GM19328 (cell line): ENCODE measurements around the gene MSH4.
"Not testable (repeated sequence)": the region's sequence is repeated elsewhere in the genome, so short reads cannot be mapped to it uniquely, and the experiment has no call there.

Source experiments
- ATAC-seq: cut with Tn5 transposase; IDR thresholded peaks from one replicate; pipeline ENCODE4 v1.9.1; 2021; ENCODE audit warnings: mild to moderate bottlenecking, moderate library complexity; ENCODE audit not compliant: unreplicated experiment

Gene MSH4

DNA sequence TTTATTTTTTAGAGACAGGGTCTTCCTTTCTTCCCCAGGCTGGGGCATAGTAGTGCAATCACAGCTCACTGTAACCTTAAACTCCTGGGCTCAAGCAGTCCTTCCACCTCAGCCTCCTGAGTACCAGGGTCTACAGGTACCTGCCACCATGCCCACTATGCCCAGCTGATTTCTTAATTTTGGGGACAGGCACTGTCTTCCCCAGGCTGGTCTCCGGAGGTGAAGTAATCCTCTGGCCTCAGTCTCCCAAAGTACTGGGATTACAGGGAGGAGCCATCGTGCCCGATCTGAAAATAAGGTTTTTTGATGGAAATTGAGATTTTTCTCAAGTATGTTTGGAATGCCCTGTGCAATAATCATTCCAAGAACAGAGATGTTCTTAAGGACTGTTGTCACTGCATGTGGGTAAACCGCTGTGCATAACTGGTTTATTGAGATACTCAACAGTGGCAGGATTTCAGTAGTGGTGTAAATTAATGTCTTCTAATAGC, 934 bp upstream of the MSH4 start:
- ATAC-seq: no peak

DNA sequence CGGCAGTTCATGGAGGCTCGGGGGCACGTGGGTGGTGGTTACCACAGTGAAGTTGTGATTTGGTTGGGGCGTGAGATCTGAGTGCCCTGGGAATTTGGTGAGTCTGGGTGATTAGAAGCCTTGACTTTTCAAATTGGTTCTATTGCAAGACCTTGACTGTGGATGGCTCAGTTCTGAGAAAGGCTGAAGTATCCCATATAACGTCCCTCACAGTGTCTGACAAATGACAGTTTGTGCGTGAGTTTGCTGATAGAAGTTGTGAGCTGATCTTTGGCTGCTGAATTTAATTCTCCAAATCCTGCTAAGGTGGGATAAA, 549 bp downstream of the MSH4 start:
- ATAC-seq: no peak

DNA sequence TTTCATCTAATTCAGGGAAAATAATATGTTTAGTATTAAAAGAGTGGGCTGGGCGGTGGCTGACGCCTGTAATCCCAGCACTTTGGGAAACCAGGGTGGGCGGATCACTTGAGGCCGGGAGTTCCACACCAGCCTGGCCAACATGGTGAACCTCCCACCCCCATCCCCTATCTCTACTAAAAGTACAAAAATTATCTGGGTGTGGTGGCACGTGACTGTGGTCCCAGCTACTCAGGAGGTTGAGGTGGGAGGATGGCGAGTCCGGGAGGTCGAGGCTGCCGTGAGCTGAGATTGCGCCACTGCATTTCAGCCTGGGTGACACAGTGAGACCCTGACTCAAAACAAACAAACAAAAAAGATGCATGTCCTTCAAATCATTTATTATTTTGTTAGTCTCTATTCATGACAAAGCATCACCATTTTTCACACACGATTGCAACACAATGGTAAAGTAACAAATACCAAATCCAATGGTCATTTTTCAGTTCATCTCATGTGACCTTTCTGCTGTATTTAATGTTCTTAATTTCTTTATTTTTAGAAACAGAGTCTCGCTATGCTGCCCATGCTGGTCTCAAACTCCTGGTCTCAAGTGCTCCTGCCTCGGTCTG, 1.0 kb downstream of the MSH4 start:
- no peak for ATAC-seq

DNA sequence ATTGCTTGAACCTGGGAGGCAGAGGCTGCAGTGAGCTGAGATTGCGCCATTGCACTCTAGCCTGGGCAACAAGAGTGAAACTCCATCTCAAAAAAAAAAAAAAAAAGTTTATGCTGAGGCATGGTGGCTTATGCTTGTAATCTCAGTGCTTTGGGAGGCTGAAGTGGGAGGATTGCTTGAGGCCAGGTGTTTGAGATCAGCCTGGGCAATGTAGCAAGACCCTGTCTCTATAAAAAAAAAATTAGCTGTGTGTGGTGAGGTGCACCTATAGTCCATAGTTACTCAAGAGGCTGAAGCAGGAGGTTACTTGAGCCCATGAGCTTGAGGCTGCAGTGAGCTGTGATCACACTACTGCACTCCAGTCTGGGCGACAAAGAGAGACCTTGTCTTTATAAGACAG, 4.8 kb downstream of the MSH4 start:
- not testable (repeated sequence) for ATAC-seq

DNA sequence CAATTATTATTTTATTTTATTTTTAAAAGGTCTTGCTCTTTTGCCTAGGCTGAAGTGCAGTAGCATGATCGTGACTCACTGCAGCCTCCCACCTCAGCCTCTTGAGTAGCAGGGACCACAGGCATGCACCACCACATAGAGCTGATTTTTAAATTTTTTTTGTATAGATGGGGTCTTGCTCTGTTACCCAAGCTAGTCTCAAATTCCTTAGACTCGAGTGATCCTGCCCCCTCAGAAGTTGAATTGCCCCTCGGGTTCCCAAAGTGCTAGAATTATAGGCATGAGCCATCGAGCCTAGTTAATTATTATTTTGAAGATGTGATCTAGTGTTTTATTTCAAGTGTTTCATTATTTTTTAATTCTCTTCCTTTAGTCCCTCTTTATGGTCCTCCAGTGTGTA, 12.2 kb downstream of the MSH4 start:
- no peak for ATAC-seq

DNA sequence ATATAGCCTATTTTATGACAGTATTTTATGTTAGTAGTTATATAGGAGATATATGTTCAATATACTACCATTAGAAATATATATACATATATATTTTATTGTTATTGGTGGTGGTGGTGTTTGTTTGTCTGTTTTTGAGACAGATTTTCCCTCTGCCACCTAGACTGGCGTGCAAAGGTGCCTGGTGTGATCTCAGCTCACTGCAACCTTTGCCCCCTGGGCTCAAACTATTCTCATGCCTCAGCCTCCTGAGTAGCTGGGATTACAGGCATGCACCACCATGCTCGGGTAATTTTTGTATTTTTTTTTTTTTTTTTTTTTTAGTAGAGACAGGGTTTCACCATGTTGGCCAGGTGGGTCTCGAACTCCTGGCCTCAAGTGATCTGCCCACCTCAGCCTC, 13.4 kb downstream of the MSH4 start:
- ATAC-seq: not testable (repeated sequence)

DNA sequence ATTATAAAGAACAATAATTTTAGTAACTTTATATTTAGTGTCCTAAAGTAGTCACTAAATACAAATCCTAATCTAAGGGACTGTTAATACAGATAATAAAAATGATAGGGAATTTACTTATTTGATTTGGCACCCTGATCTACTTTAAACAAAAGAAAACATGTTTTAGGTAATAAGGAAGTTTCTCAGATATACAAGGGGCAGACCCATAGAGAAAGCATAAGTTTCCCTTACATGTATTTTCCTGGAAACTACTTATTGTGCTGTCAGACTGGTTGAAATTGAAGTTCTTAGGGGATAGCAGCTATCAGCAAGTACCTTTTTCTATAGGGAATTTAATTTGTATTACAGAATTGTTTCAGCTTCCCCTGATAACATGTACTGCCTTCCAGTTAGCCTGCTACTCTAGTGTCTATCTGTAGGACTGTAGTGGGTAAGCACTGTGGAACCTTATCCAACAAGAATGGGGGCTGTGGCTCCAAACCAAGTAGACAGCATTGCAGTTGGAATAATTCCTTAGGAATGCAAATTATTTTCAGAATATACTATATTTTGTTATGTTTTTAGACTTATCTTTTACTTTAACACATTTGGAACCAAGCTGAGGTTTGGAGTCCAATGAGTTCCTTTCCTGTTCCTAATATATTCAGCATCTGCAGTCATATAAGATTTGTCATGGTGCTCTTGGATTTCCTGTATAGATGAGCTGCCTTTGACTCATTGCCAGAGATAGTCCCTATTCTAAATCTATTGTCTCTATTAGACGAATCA, 14.7 kb downstream of the MSH4 start:
- ATAC-seq: no peak

DNA sequence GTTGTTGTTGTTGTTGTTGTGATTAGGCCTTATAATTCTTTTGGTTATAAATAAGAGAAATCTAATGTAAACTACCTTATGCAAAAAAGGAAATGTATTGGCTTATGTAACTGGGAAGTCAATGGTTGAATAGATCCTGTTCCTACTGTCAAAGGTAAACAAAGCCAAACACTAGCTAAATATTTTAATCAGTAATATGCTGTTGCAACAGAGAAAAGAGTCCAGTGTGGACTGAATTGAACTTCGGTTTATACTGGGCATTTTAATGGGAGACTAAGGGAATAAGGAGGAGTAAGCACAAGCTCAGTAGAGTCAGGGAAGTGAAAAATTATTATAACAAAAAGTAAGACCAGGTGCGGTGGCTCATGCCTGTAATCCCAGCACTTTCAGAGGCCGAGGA, 15.4 kb downstream of the MSH4 start:
- ATAC-seq: no peak

DNA sequence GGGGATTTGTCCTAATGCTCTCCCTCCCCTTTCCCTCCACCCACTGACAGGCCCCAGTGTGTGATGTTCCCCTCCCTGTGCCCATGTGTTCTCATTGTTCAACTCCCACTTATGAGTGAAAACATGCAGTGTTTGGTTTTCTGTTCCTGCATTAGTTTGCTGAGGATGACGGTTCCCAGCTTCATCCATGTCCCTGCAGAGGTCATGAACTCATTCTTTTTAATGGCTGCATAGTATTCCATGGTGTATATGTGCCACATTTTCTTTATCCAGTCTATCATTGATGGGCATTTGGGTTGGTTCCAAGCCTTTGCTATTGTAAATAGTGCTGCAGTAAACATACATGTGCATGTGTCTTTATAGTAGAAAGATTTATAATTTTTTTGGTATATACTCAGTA, 26.9 kb downstream of the MSH4 start:
- ATAC-seq: not testable (repeated sequence)

DNA sequence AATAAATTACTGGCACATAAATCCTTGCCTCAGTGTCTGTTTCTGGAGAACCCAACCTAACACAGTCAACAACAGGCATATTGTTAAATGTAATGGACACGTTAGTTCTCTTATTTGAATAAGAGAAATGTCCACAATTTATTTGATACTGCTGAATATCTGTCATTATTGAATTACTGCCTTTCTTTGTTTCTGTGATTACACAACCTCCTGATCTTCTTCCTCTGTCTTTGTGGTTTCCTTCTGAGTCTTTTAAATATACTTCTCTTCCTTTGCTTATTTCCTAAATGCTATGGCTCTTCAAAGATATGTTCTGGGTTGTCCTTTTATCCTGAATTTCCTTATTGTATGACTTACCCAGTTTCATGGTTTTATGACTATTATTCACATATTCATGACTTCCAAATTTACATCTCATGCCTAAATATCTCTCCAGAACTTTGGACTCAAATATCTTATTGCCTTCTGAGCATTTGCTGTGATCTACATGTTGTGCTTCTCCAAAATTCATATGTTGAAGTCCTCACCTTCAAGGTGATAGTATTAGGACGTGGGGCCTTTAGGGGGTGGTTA, 39.9 kb downstream of the MSH4 start:
- ATAC-seq: no peak

DNA sequence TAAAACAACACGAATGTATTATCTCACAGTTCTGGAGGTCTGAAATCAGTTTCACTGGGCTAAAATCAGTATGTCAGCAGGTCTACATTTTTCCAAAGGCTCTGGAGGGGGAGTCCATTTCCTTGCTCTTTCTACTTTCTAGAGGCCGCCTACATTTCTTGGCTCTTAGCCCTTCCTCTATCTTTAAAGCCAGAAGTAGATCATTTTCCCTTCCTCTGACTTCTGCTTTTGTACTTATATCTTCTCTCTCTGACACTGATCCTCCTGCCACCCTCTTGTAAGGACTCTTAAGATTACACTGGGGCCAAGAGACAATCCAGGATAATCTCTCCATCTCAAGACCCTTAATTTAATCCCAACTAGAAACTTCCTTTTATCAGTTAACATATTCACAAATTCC, 41.4 kb downstream of the MSH4 start:
- no peak for ATAC-seq

DNA sequence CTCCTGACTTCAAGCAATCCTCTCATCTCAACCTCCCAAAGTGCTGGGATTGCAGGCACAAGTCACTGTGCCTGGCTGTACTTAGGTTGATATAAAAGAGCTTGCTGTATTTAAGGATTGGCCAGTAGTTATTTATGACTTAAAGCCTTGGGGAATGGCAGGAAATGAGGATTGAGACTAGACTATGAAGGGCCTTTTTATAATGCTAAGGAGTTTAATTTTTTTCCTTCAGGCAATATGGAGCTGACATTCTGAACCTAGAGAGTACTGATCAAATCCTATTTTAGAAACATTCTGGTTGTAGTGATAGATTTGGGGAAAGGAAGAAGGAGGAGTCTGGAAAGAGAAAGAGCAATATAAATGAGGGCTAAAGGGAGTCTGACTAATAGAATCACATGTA, 44.7 kb downstream of the MSH4 start:
- ATAC-seq: no peak

DNA sequence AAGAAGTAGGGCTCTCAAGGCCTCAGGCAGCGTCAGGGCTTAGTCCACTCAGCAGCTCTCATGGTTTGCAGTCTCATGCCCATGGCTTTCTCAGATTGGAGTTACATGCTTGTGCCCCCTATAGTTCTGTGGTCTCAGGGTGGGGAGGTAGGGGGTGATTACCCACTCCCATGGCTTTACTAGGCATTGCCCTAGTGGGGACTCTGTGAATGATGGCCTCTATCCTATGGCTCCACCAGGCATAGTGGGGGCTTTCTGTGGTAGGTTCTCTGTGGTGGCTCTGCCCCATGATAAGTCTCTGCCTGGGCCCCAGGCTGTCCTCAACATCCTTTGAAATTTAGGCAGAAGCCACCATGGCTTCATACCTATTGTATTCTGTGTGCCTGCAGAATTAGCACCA, 48.9 kb downstream of the MSH4 start:
- no peak for ATAC-seq

DNA sequence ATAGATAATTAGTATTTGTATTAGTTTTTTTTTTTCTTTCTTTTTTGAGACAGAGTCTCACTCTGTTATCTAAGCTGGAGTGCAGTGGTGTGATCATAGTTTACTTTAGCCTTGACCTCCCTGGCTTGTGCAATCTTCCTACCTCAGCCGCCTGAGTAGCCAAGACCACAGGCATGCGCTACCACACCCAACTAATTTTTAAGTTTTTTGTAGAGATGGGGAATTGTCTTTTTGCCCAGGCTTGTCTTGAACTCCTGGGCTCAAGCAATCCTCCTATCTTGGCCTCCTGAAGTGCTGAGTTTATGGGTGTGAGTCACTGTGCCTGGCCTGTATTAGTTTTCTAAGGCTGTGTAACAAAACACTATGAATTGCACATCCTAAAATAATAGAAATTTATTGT, 58.3 kb downstream of the MSH4 start:
- ATAC-seq: no peak

DNA sequence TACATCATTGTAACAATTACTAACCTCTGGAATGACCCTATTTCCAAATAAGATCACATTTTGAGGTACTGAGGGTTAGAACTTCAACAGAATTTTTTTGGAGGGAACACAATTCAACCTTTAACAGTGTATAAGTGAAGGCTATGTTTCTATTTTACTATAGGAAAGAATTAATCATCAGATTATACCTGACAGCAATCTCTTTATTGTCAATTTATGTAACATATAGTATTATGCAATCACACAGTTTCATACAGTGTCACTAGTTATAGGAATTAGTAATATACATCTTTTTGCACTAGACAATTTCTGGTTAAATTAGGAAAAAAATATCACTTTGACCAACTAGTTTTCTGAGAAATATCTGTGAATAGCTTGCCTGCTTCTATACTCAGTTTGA, 59.1 kb downstream of the MSH4 start:
- ATAC-seq: no peak

DNA sequence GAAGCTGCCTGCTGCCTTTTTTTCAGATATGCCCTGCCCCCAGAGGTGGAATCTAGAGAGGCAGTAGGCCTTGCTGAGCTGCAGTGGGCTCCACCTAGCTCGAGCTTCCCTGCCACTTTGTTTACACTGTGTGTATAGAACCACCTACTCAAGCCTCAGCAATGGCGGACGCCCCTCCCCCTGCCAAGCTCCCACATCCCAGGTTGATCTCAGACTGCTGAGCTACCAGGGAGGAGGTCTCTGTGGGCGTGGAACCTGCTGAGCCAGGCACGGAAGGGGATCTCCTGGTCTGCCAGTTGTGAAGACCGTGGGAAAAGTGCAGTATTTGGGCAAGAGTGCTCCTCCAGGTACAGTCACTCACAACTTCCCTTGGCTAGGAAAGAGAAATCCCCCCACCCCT, 65.1 kb downstream of the MSH4 start:
- ATAC-seq: no peak

DNA sequence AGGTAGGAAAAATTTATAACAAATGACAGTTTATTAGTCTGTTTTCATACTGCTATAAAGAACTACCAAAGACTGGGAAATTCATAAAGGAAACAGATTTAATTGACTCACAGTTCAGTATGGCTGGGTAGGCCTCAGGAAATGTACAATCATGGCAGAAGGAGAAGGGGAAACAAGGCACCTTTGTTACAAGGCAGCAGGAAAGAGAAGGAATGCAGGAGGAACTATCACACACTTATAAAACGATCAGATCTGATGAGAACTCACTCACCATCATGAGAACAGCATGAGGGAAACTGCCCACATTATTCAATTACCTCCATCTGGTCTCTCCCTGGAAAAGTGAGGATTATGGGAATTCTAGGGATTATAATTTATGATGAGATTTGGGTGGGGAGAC, 74.3 kb downstream of the MSH4 start:
- no peak for ATAC-seq

DNA sequence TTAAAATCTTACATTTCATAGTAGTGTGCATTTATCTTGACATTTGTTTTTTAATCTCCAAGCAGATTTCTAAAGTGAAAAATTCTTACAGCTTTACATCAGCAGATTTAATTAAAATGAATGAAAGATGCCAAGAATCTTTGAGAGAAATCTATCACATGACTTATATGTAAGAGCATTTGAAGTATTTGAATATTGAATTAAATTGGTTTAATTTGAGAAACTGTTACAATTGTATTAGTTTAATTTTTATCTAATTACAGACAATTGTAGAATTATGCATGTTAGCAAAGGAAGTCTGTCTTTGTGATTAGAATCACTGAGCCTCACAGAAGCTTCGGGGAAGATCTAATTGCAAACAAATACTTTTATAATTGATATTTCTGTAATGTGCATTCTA, 83.3 kb downstream of the MSH4 start:
- ATAC-seq: no peak

DNA sequence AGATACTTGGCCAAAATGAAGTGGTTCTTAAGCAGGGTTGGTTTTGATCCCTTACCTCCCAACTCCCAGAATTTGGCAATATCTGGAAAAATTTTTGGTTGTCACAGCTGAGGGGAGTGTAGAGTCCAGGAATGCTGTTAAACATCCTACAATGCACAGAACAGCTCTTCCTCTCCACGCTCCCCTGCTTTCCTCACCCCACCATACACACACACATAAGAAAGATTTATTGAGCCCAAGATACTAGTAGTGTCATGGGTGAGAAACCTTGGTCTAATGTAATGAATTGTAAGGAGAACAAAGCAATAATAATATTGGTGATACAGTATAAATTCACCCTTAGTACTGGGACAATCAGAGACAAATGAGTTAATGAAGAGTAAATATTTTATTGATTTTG, 87.8 kb downstream of the MSH4 start:
- ATAC-seq: no peak

DNA sequence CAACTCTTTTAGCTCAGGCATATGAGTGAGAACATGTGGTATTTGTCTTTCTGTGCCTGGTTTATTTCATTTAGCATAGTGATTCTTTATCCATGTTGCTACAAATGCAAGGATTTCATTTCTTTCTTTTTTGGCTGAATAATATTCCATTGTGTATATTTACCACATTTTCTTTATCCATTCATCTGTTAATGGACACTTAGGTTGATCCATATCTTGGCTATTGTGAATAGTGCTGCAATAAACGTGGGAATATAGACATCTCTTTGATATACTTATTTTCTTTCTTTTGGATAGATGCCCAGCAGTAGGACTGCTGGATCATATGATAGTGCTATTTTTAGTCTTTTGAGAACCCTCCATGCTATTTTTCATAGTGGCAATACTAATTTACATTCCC, 104.7 kb downstream of the MSH4 start:
- ATAC-seq: no peak

DNA sequence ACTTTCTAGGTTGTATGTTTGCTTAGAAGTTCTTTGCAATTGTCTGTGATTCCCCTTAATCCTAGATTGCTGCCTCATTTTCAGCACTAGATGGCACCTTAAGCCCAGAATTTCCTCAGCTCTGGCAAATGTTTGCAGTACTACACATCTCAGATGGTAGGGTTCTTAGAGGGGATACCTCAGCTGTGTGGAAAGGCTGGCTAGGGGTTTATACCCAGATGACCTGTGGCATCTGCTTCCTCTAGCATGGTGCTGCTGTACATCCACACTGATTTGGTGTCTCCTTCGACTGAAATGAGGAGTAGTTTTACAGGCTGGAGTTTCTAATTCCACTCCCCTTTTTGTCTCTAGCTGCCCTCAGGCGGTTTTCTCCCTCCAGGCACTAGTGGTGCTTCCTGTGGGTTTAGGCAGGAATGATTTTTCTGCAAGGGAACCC, 112.1 kb downstream of the MSH4 start:
- ATAC-seq: peak; percentile 75

DNA sequence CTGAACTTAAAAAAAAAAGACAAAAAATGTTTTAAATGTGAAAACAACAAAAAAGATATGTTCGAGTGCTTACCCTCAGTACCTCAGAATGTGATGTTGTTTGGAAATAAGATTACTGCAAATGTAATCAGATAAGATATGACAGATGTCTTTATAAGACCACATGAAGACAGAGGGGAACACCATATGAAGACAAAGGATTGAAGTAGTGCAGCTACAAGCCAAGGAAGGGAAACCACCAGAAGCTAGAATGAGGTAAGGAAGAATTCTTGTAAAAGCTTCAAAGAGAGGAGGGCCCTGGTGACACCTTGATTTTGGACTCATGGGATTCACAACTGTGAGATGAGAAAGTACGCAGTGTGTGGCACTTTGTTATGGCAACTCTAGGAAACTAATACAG, 120.2 kb downstream of the MSH4 start:
- no peak for ATAC-seq

DNA sequence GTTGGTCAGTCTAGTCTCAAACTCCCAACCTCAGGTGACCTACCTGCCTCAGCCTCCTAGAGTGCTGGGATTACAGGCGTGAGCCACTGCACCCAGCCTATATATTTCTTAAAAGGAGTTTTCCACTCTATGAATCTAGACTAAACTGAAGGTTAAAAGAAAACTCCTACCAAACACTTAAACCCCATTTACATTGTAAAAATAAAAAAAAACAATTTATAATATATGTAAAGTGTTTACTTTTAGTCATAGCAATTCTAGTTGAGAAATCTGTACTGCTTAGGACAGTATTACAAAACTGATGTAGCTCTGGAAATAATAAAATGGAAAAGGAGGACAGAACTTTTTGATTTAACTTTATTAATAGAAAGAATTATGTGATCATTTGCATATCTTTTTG, 126.0 kb downstream of the MSH4 start:
- ATAC-seq: no peak
